ENCODE results near the gene STAG1.

Gene STAG1

DNA sequence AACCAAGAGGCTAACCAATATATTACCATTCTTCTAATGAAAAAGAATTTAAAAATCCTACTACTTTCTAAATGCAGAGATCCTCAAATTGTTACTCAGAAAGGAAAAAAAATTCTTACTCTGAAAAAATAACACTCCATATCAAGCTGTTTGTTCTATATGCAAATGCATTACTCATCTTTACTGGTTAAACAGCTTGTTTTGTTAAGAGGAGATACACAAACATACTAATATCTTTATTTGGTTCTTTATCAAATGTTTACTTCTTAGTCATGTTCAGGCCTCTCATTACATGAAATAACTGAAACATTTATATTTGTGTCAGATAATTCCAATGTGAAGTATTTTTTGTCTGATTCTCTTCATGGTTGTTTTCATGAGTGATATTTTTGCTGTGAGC lies 355.3 kb downstream of the STAG1 start:
- TF ChIP-seq, protein P1, sequence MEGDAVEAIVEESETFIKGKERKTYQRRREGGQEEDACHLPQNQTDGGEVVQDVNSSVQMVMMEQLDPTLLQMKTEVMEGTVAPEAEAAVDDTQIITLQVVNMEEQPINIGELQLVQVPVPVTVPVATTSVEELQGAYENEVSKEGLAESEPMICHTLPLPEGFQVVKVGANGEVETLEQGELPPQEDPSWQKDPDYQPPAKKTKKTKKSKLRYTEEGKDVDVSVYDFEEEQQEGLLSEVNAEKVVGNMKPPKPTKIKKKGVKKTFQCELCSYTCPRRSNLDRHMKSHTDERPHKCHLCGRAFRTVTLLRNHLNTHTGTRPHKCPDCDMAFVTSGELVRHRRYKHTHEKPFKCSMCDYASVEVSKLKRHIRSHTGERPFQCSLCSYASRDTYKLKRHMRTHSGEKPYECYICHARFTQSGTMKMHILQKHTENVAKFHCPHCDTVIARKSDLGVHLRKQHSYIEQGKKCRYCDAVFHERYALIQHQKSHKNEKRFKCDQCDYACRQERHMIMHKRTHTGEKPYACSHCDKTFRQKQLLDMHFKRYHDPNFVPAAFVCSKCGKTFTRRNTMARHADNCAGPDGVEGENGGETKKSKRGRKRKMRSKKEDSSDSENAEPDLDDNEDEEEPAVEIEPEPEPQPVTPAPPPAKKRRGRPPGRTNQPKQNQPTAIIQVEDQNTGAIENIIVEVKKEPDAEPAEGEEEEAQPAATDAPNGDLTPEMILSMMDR (IDR thresholded peaks at IDR 0.05; ENCODE audit: control insufficient read depth, extremely low read depth, insufficient read depth), result no peak
- DNase-seq (ENCODE audit: low read depth), result no peak
- H3K4me3 ChIP-seq (ENCODE audit: low read depth, low read length), result no peak overlapping the region

DNA sequence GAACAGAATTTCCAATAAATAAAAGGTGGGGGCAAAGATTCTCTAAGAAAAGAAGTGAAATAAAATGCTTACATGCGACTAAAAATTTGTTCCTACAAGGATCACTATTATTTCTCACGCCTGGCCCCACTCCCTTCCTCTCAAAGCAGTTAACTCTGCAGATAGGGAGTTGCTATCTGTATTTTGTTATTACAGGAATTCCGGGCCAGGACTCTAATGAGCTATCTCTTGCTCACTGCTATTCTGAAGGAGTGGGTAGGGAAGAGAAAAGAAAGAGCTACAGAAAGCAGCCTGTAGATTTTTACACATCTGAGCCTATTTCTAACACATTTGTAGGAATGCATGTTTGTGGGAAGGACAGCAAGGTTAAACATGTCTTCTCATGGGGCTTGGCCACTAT lies 361.6 kb downstream of the STAG1 start:
- TF ChIP-seq, protein P1 (IDR thresholded peaks at IDR 0.05; ENCODE audit: control insufficient read depth, extremely low read depth, insufficient read depth), result no peak
- no peak for DNase-seq (ENCODE audit: low read depth)
- no peak overlapping the region for H3K4me3 ChIP-seq (ENCODE audit: low read depth, low read length)

DNA sequence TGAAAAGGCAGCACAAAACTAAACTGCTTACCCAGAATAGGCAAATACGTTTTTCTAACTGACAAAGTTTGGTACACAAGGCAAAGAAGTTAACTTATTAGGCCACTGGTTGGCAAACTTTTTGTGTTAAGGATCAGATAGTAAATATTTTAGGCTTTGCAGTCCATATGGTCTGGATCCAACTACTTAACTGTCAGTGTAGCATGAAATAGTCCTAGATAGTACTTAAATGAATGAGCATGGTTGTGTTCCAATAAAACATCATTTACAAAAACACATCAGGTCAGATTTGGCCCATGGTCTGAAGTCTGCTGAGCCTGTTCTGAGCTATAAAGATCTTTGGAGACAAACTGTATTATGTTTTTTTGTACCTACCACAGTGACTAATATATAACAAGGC lies 365.1 kb downstream of the STAG1 start:
- TF ChIP-seq, protein P1 (IDR thresholded peaks at IDR 0.05; ENCODE audit: control insufficient read depth, extremely low read depth, insufficient read depth), result no peak
- H3K4me3 ChIP-seq (ENCODE audit: low read depth, low read length), result no peak overlapping the region
- no peak for DNase-seq (ENCODE audit: low read depth)

DNA sequence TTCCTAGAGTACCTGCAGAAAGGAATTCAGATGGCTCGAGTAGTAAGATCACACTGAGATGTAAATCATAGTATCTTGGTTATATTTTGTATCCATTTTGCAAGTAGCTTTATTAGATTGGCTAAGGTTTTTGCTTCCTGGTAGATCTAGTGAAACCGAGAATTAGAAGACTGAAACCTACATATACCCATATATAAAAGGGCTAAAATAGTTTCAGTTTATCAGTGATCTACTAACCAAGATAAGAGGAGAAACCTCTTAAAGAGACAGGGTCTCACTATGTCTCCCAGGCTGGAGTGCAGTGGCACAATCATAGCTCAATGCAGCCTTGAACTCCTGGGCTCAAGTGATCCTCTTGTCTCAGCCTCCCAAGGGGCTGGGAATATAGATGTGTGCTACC lies 366.7 kb downstream of the STAG1 start:
- no peak for DNase-seq (ENCODE audit: low read depth)
- H3K4me3 ChIP-seq (ENCODE audit: low read depth, low read length), result no peak overlapping the region
- TF ChIP-seq, protein P1 (IDR thresholded peaks at IDR 0.05; ENCODE audit: control insufficient read depth, extremely low read depth, insufficient read depth), result no peak

DNA sequence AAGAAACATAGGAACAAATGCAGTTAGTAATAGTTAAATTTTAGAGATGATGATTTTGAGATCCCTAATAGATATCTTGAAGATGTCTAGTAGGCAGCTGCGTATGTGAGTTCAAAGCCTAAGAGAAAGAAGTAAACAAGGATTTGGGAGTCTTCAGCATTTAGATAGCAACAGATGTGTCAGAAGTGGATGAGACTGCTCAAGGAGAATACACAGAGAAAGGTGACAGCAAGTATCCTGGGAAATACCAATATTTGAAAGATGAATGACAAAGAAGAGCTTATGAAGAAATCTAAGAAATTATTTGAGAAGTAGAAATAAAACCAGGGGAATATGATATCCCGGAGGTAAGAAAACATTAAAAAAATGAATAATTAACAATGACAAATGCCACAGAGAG lies 371.1 kb downstream of the STAG1 start:
- TF ChIP-seq, protein P1 (IDR thresholded peaks at IDR 0.05; ENCODE audit: control insufficient read depth, extremely low read depth, insufficient read depth), result no peak
- no peak for DNase-seq (ENCODE audit: low read depth)
- no peak overlapping the region for H3K4me3 ChIP-seq (ENCODE audit: low read depth, low read length)

DNA sequence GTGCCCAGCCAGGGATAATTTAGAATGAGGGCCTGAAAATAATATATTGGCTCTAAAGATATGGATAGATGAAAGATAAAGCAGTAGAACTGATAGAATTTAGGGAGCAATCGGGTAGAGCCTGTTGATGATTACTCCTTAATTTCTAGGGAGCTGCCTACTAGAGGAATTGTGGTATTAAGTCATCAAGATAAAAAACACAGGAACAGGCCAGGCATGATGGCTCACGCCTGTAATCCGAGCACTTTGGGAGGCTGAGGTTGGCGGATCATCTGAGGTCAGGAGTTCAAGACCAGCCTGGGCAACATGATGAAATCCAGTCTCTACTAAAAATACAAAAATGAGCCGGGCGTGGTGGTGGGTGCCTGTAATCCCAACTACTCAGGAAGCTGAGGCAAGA lies 371.6 kb downstream of the STAG1 start:
- H3K4me3 ChIP-seq (ENCODE audit: low read depth, low read length), result no peak overlapping the region
- TF ChIP-seq, protein P1 (IDR thresholded peaks at IDR 0.05; ENCODE audit: control insufficient read depth, extremely low read depth, insufficient read depth), result no peak
- DNase-seq (ENCODE audit: low read depth), result no peak

DNA sequence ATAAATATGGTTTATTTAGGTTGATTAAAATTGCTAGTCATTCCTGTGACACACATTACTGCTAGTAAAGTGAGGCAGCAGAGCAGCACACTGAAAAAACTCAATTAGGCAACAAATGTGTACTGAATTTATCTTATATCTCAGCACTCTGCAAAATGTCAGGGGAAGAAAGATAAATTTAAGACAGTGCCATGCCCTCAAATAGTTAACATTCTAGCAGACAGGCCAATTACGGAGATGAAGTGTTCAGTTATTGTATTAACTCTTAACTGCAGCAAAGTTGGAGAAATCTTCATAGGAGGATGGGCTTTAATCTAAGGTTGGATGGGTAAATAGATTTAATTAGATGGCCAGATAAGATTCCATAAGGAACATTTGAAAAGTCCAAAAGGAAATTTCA lies 374.2 kb downstream of the STAG1 start:
- TF ChIP-seq, protein P1 (IDR thresholded peaks at IDR 0.05; ENCODE audit: control insufficient read depth, extremely low read depth, insufficient read depth), result no peak
- DNase-seq (ENCODE audit: low read depth), result no peak
- no peak overlapping the region for H3K4me3 ChIP-seq (ENCODE audit: low read depth, low read length)

All from LNCaP clone FGC (cell line).